GM12878 (cell line): ENCODE results near the gene MAD1L1. TPM values are rescaled to one million over a fixed set of nuclear protein-coding genes. Genes with fewer than 3 reads are reported as not detected.

Experiments used
- ATAC-seq: fragments of 200-7000 bp; cut with Tn5 transposase; 3 replicates; pipeline ENCODE4 v1.9.1; 2020; ENCODE audit warnings: mild to moderate bottlenecking, moderate library complexity
- BruUV-seq: library from RNA; stranded (reverse); fragments of 400-500 nt; replicated peaks from 2 replicates; lab custom pipeline; 2021; lab: Mats Ljungman, UMichigan
- CTCF ChIA-PET: fragments of 300-600 bp; sonication (Branson Sonifier 250); formaldehyde crosslinking; extraction: SDS; loops from one replicate; lab custom pipeline; 2021; ENCODE audit warnings: inconsistent platforms; lab: Yijun Ruan, JAX
- POLR2A ChIA-PET: fragments of 350-600 bp; formaldehyde crosslinking; extraction: SDS; loops from one replicate; lab custom pipeline; 2021; ENCODE audit warnings: inconsistent platforms; lab: Charles Lee
- RAD21 ChIA-PET: fragments of 300-600 bp; sonication (Branson Sonifier 250); formaldehyde crosslinking; loops from one replicate; lab custom pipeline; 2023; ENCODE audit warnings: antibody characterized with exemption; ENCODE audit not compliant: unreplicated experiment; lab: Charles Lee
- SMC1A ChIA-PET: fragments of 300-600 bp; sonication (Branson Sonifier 250); formaldehyde crosslinking; loops from one replicate; lab custom pipeline; 2023; ENCODE audit not compliant: unreplicated experiment, uncharacterized antibody; lab: Charles Lee
- DNase-seq: peaks from one replicate; pipeline ENCODE4 v3.0.0-alpha.2; 2011; ENCODE audit warnings: low read depth, low spot score
- FAIRE-seq: peaks from 3 replicates; lab custom pipeline; 2011; peaks lifted over from hg19 to GRCh38; lab: Jason Lieb, UNC
- H2AFZ ChIP-seq: 2 replicates; pipeline ENCODE4 v1.6.0; 2011; ENCODE audit warnings: low read depth, low read length, control low read depth; ENCODE audit not compliant: control insufficient read depth
- H3K27ac ChIP-seq: 2 replicates; pipeline ENCODE4 v1.5.1; 2011; ENCODE audit warnings: control low read depth; ENCODE audit not compliant: control insufficient read depth, insufficient read depth
- H3K27me3 ChIP-seq, 2 experiments: replicated peaks in 1 of 2; 2 replicates each; pipeline versions ENCODE4 v1.6.0 to v1.6.1; 2011; ENCODE audit warnings: low read length in 1 of 2; ENCODE audit not compliant: control insufficient read depth in 2 of 2, insufficient read depth in 2 of 2
- H3K36me3 ChIP-seq, 2 experiments: 2 replicates each; pipeline ENCODE4 v1.5.1; 2011; ENCODE audit warnings: low read length in 1 of 2; ENCODE audit not compliant: control insufficient read depth in 2 of 2, insufficient read depth in 2 of 2
- H3K4me1 ChIP-seq: 2 replicates; pipeline ENCODE4 v1.6.1; 2011; ENCODE audit warnings: mild to moderate bottlenecking, low read length, moderate library complexity, mixed read lengths; ENCODE audit not compliant: control insufficient read depth, insufficient read depth
- H3K4me2 ChIP-seq: 2 replicates; pipeline ENCODE4 v1.6.0; 2011; ENCODE audit warnings: control low read depth; ENCODE audit not compliant: control insufficient read depth, insufficient read depth
- H3K4me3 ChIP-seq: fragments of 200-600 bp; sonication (generic); 2 replicates; pipeline ENCODE4 v1.5.1; 2016
- H3K79me2 ChIP-seq: 2 replicates; pipeline ENCODE4 v1.6.0; 2011; ENCODE audit warnings: low read length; ENCODE audit not compliant: control insufficient read depth, insufficient read depth
- H3K9ac ChIP-seq: 2 replicates; pipeline ENCODE4 v1.8.0; 2011; ENCODE audit warnings: low read length, control low read depth, mixed read lengths; ENCODE audit not compliant: control insufficient read depth, insufficient read depth
- H3K9me3 ChIP-seq: replicated peaks from 3 replicates; pipeline ENCODE4 v1.5.1; 2011; ENCODE audit warnings: mild to moderate bottlenecking, low read length; ENCODE audit not compliant: control insufficient read depth, insufficient read depth
- H4K20me1 ChIP-seq: 2 replicates; pipeline ENCODE4 v1.6.0; 2011; ENCODE audit not compliant: control insufficient read depth, insufficient read depth
- BACH1 ChIP-seq: fragments of 450-650 bp; IDR thresholded peaks from 2 replicates; pipeline ENCODE4 v1.6.1; 2017; ENCODE audit warnings: mild to moderate bottlenecking, borderline replicate concordance
- BRCA1 ChIP-seq: IDR thresholded peaks from 2 replicates; pipeline ENCODE4 v1.6.1; 2011; ENCODE audit warnings: low read depth, low read length, improper control_type of control experiment
- CBX5 ChIP-seq: sonication (generic); IDR thresholded peaks from 2 replicates; pipeline ENCODE4 v1.6.1; 2016; ENCODE audit warnings: low read depth, moderate library complexity, mild to moderate bottlenecking, inconsistent platforms
- GABPA ChIP-seq: IDR thresholded peaks from 2 replicates; pipeline ENCODE4 v1.6.1; 2014; ENCODE audit warnings: antibody characterized with exemption, low read depth, mild to moderate bottlenecking, inconsistent platforms
- HDAC2 ChIP-seq: fragments of 200-600 bp; sonication (generic); IDR thresholded peaks from 2 replicates; pipeline ENCODE4 v1.6.1; 2017
- IKZF1 ChIP-seq: fragments of 450-650 bp; conservative IDR thresholded peaks from 2 replicates; pipeline ENCODE4 v1.6.1; 2017; ENCODE audit warnings: antibody characterized with exemption, mild to moderate bottlenecking
- MXI1 ChIP-seq: fragments of 150-350 bp; IDR thresholded peaks from 2 replicates; pipeline ENCODE4 v1.6.1; 2011; ENCODE audit warnings: low read depth, mild to moderate bottlenecking, inconsistent platforms, low read length, improper control_type of control experiment
- NFXL1 ChIP-seq: fragments of 450-650 bp; IDR thresholded peaks from 2 replicates; pipeline ENCODE4 v1.6.1; 2017; ENCODE audit warnings: antibody characterized with exemption, mild to moderate bottlenecking, borderline replicate concordance
- NFYA ChIP-seq: IDR thresholded peaks from 2 replicates; pipeline ENCODE4 v1.6.1; 2011; ENCODE audit warnings: low read depth, mild to moderate bottlenecking, low read length, improper control_type of control experiment, borderline replicate concordance
- PAX8 ChIP-seq: fragments of 450-650 bp; IDR thresholded peaks from 2 replicates; pipeline ENCODE4 v1.6.1; 2017; ENCODE audit warnings: mild to moderate bottlenecking, moderate library complexity
- POLR2A ChIP-seq: IDR thresholded peaks from 2 replicates; pipeline ENCODE4 v1.6.1; 2011; ENCODE audit warnings: low read depth, mild to moderate bottlenecking, low read length
- RAD21 ChIP-seq: IDR thresholded peaks from 2 replicates; pipeline ENCODE4 v1.6.1; 2011; ENCODE audit warnings: mild to moderate bottlenecking, low read depth, low read length, moderate library complexity; ENCODE audit not compliant: insufficient read depth
- RBBP5 ChIP-seq: fragments of 200-600 bp; sonication (generic); conservative IDR thresholded peaks from 2 replicates; pipeline ENCODE4 v1.6.1; 2016
- RUNX3 ChIP-seq: IDR thresholded peaks from 2 replicates; pipeline ENCODE4 v1.6.1; 2012; ENCODE audit warnings: low read length, inconsistent platforms
- SIX5 ChIP-seq: IDR thresholded peaks from 2 replicates; pipeline ENCODE4 v1.6.1; 2011; ENCODE audit warnings: mild to moderate bottlenecking, low read depth, low read length, moderate library complexity; ENCODE audit not compliant: severe bottlenecking
- SP1 ChIP-seq: IDR thresholded peaks from one replicate; pipeline ENCODE4 v1.6.1; 2011; ENCODE audit warnings: low read depth, low read length
- SPI1 ChIP-seq: IDR thresholded peaks from 2 replicates; pipeline ENCODE4 v1.6.1; 2011; ENCODE audit warnings: low read depth, mild to moderate bottlenecking, low read length, moderate library complexity, borderline replicate concordance; ENCODE audit not compliant: insufficient read depth
- SREBF1 ChIP-seq: IDR thresholded peaks from 2 replicates; pipeline ENCODE4 v1.6.1; 2012; ENCODE audit warnings: mild to moderate bottlenecking, low read length
- SUPT20H ChIP-seq: IDR thresholded peaks from 2 replicates; pipeline ENCODE4 v1.6.1; 2011; ENCODE audit warnings: low read depth, mild to moderate bottlenecking, low read length, moderate library complexity, borderline replicate concordance; ENCODE audit not compliant: control insufficient read depth
- WGBS: methylation state at CpG from one replicate; pipeline ENCODE4 v1.1.6; 2016; ENCODE audit warnings: low lambda C conversion rate; ENCODE audit not compliant: insufficient replicate concordance, insufficient coverage; ENCODE audit errors: missing lambda C conversion rate; 5-methylcytosine and 5-hydroxymethylcytosine counted together
- in situ Hi-C: fragments of 300-500 bp; cut with MboI; formaldehyde crosslinking; loops from 9 replicates; pipeline ENCODE4 v1.14.3; 2018; ENCODE audit warnings: mixed read lengths
- intact Hi-C: fragments of 100-400 bp; cut with micrococcal nuclease; formaldehyde crosslinking; loops from one replicate; pipeline ENCODE4 v1.14.2; 2022; ENCODE audit not compliant: unreplicated experiment
- polyA plus RNA-seq, 11 experiments: library from polyadenylated mRNA; depleted of rRNA in 4 of 11; unstranded in 6 of 11; stranded (reverse) in 5 of 11; fragments of >200 nt; fragmentation: Nextera tagmentation in 4 of 11; fragmentation: Illumina TruSeq in 1 of 11; extraction: Ambion mirVana in 4 of 11; extraction: Trizol in 1 of 11; gene quantifications; 1 replicate in 1 of 11; 2 replicates in 10 of 11; pipeline versions ENCODE4 v1.2.1 to v1.2.3, GENCODE V29; 2011 to 2016; ENCODE audit warnings: inconsistent platforms in 2 of 11, missing spikeins in 2 of 11, low read depth in 1 of 11
- total RNA-seq, 4 experiments: library from RNA; depleted of rRNA in 3 of 4; stranded (reverse); fragments of >200 nt in 3 of 4; fragmentation: Illumina TruSeq in 1 of 4; extraction: Trizol in 1 of 4; gene quantifications; 2 replicates each; pipeline versions ENCODE4 v1.2.1 to v1.2.3, GENCODE V29; 2013 to 2021
- TF ChIP-seq, protein P1 (sequence below): IDR thresholded peaks from 2 replicates; pipeline ENCODE4 v1.6.1; 2011; ENCODE audit warnings: borderline replicate concordance, low read depth, mild to moderate bottlenecking, moderate library complexity, low read length; ENCODE audit not compliant: insufficient read depth, poor library complexity, severe bottlenecking

The MAD1L1 gene
- total and polyA plus RNA-seq, 10 of the 15 experiments (the other 5 are each of a cell fraction or from before 2014, with no cell fraction given) = 2.2 to 76.8 (median 38.3) TPM

DNA sequence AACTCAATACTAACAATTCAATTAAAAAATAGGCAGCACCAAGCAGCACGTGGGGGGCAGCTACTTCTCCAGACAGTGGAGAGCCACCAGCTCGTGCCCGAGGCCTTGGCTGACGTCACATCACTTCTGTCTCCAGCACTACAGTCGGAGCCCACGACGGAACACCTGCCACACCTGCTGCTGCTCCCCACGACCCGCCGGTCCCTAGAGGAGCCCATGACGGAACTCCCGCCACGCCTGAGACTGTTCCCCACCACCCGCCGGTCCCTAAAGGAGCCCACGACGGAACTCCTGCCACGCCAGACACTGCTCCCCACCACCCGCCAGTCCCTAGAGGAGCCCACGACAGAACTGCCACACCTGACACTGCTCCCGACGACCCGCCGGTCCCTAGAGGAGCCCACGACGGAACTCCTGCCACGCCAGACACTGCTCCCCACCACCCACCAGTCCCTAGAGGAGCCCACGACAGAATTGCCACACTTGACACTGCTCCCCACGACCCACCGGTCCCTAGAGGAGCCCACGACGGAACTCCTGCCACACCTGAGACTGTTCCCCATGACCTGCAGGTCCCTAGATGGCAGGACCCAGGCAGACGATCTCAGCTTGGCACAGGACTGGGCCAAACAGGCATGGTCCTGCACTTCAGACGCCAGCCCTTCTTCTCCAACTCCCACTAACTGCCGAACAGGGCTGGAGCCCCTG is 304.7 kb downstream of the MAD1L1 start:
- intact Hi-C loops (loop anchor here (2.0 kb wide), 1 partner anchor 13 kb away; no protein-coding TSS in a partner anchor), in situ Hi-C loops (no loop called here)
- no peaks in the 10 kb centered on the region for H3K79me2 ChIP-seq
- H3K27me3 ChIP-seq = no peaks in the 10 kb centered on the region
- H3K9ac ChIP-seq = no peak overlapping the region
- FAIRE-seq = no peak
- SMC1A ChIA-PET = interaction anchor here (1.9 kb wide), 1 partner anchor 12 kb away, joined by 5 read pairs; no protein-coding TSS in a partner anchor
- no peaks in the 10 kb centered on the region for H4K20me1 ChIP-seq
- H3K4me3 ChIP-seq = no peak overlapping the region
- POLR2A ChIA-PET = interaction anchor here (1.0 kb wide), 1 partner anchor 12 kb away, joined by 3 read pairs; no protein-coding TSS in a partner anchor
- H3K27ac ChIP-seq = no peak overlapping the region
- DNase-seq = no peak
- peaks cover 3% of the 10 kb centered on the region; the same call in 1 of the 2 replicates for H3K4me1 ChIP-seq
- no peak for ATAC-seq
- no TSS peak for BruUV-seq
- H3K9me3 ChIP-seq = no peaks in the 10 kb centered on the region; the same call in 2 of the 3 replicates
- CTCF ChIA-PET = interaction anchor here (0.6 to 1.1 kb wide), 2 partner anchors 11 to 317 kb away, joined by 3 to 4 read pairs; no protein-coding TSS in a partner anchor
- RAD21 ChIA-PET = no interaction called here
- WGBS = 87% methylated on average over 35 of the region's 35 CpGs
- no peak for TF ChIP-seq BRCA1
- TF ChIP-seq RBBP5 = no peak
- TF ChIP-seq, protein P1, sequence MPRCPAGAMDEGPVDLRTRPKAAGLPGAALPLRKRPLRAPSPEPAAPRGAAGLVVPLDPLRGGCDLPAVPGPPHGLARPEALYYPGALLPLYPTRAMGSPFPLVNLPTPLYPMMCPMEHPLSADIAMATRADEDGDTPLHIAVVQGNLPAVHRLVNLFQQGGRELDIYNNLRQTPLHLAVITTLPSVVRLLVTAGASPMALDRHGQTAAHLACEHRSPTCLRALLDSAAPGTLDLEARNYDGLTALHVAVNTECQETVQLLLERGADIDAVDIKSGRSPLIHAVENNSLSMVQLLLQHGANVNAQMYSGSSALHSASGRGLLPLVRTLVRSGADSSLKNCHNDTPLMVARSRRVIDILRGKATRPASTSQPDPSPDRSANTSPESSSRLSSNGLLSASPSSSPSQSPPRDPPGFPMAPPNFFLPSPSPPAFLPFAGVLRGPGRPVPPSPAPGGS = no peak
- no peak for TF ChIP-seq BACH1
- no peak for TF ChIP-seq SPI1
- TF ChIP-seq HDAC2 = no peak
- no peak for TF ChIP-seq RUNX3
- no peak for TF ChIP-seq RAD21
- no peak for TF ChIP-seq IKZF1
- no peak for TF ChIP-seq SIX5
- TF ChIP-seq SREBF1 = no peak
- no peak for TF ChIP-seq SP1
- no peak for TF ChIP-seq POLR2A
- TF ChIP-seq MXI1 = no peak
- TF ChIP-seq SUPT20H = no peak
- TF ChIP-seq NFXL1 = no peak
- TF ChIP-seq GABPA = no peak
- TF ChIP-seq NFYA = no peak
- TF ChIP-seq PAX8 = no peak
- no peak for TF ChIP-seq CBX5
- peaks cover 0 to 5% of the 10 kb centered on the region in 2 experiments; a peak in 2 of 4 replicates for H3K36me3 ChIP-seq
- H3K4me2 ChIP-seq = no peak overlapping the region
- no peak overlapping the region for H2AFZ ChIP-seq
